DND-41 (cell line): Measurements from ENCODE around the gene RASAL2.

Source experiments
- ATAC-seq: fragments of 200-7000 bp; cut with Tn5 transposase; 3 replicates; pipeline ENCODE4 v1.9.1; 2021; ENCODE audit warnings: low read depth; ENCODE audit not compliant: insufficient read depth
- DNase-seq: peaks from one replicate; pipeline ENCODE4 v3.0.0-alpha.2; 2020
- H2AFZ ChIP-seq: 2 replicates; pipeline ENCODE4 v1.6.0; 2012; ENCODE audit warnings: low read depth, low read length
- H3K27ac ChIP-seq: 2 replicates; pipeline ENCODE4 v1.5.1; 2012; ENCODE audit warnings: low read length, inconsistent platforms
- H3K27me3 ChIP-seq: fragments of 200-600 bp; sonication (generic); 2 replicates; pipeline ENCODE4 v1.6.0; 2012; ENCODE audit warnings: low read length, mild to moderate bottlenecking, inconsistent platforms; ENCODE audit not compliant: insufficient read depth, poor library complexity
- H3K36me3 ChIP-seq: 2 replicates; pipeline ENCODE4 v1.5.1; 2012; ENCODE audit warnings: low read length, inconsistent platforms; ENCODE audit not compliant: insufficient read depth
- H3K4me1 ChIP-seq: 2 replicates; pipeline ENCODE4 v1.5.1; 2012; ENCODE audit warnings: mild to moderate bottlenecking, low read length; ENCODE audit not compliant: insufficient read depth
- H3K4me2 ChIP-seq: 2 replicates; pipeline ENCODE4 v1.6.0; 2012; ENCODE audit warnings: mild to moderate bottlenecking, moderate library complexity, low read length, inconsistent platforms; ENCODE audit not compliant: insufficient read depth
- H3K4me3 ChIP-seq, 2 experiments: fragments of 200-600 bp in 1 of 2; shearing (Covaris generic) in 1 of 2; 2 replicates each; pipeline ENCODE4 v1.5.1; 2012 to 2016; ENCODE audit warnings: inconsistent platforms in 2 of 2, low read length in 2 of 2, mild to moderate bottlenecking in 2 of 2, low read depth in 1 of 2, moderate library complexity in 1 of 2
- H3K79me2 ChIP-seq: 2 replicates; pipeline ENCODE4 v1.6.0; 2012; ENCODE audit warnings: low read length, inconsistent platforms; ENCODE audit not compliant: insufficient read depth
- H3K9ac ChIP-seq: 2 replicates; pipeline ENCODE4 v1.6.0; 2012; ENCODE audit warnings: low read depth, mild to moderate bottlenecking, inconsistent platforms, low read length, moderate library complexity
- H3K9me3 ChIP-seq: 2 replicates; pipeline ENCODE4 v1.5.1; 2012; ENCODE audit warnings: low read length, moderate library complexity, mild to moderate bottlenecking, inconsistent platforms; ENCODE audit not compliant: insufficient read depth, severe bottlenecking
- H4K20me1 ChIP-seq: 2 replicates; pipeline ENCODE4 v1.6.0; 2012; ENCODE audit warnings: low read length; ENCODE audit not compliant: insufficient read depth
- CTCF ChIP-seq: IDR thresholded peaks from 2 replicates; pipeline ENCODE4 v1.5.1; 2012; ENCODE audit warnings: borderline replicate concordance, low read length, moderate library complexity, mild to moderate bottlenecking; ENCODE audit not compliant: poor library complexity, severe bottlenecking; ENCODE audit errors: extremely low read depth
- EZH2 ChIP-seq: IDR thresholded peaks from 3 replicates; pipeline ENCODE4 v1.6.1; 2012; ENCODE audit warnings: borderline replicate concordance, low read depth, mild to moderate bottlenecking, moderate library complexity, low read length, inconsistent platforms; ENCODE audit not compliant: severe bottlenecking

Gene RASAL2

GRCh38 chr1:178238722-178239510, 145.0 kb downstream of the RASAL2 start:
- Histone ChIP-seq H3K79me2 (no peaks in the 10 kb centered on the region), H4K20me1 (no peaks in the 10 kb centered on the region), H3K9ac (no peak overlapping the region), H3K27ac (no peak overlapping the region), H3K4me2 (no peak overlapping the region), H3K9me3 (no peaks in the 10 kb centered on the region), H3K4me1 (no peaks in the 10 kb centered on the region), H2AFZ (no peak overlapping the region), H3K36me3 (no peaks in the 10 kb centered on the region), H3K27me3 (no peaks in the 10 kb centered on the region), H3K4me3 (no peak overlapping the region)
- no peak for TF ChIP-seq EZH2
- TF ChIP-seq CTCF = no peak
- DNase-seq = no peak
- ATAC-seq = no peak

- DNase-seq = no peak
- no peak for ATAC-seq
- Histone ChIP-seq H2AFZ (no peak overlapping the region), H3K27me3 (no peaks in the 10 kb centered on the region), H3K36me3 (no peaks in the 10 kb centered on the region), H3K4me2 (no peak overlapping the region), H3K27ac (no peak overlapping the region), H3K9ac (no peak overlapping the region), H4K20me1 (no peaks in the 10 kb centered on the region), H3K4me3 (no peak overlapping the region), H3K4me1 (no peaks in the 10 kb centered on the region), H3K9me3 (no peaks in the 10 kb centered on the region), H3K79me2 (no peaks in the 10 kb centered on the region)
- no peak for TF ChIP-seq CTCF
- no peak for TF ChIP-seq EZH2
These were observed 147.2 kb downstream of the RASAL2 start for GRCh38 chr1:178241057-178241456.

GRCh38 chr1:178241837-178242236, 147.9 kb downstream of the RASAL2 start:
- no peak overlapping the region for H2AFZ ChIP-seq
- no peak overlapping the region for H3K4me3 ChIP-seq
- H3K9ac ChIP-seq = no peak overlapping the region
- H3K36me3 ChIP-seq = no peaks in the 10 kb centered on the region
- H4K20me1 ChIP-seq = no peaks in the 10 kb centered on the region
- no peaks in the 10 kb centered on the region for H3K4me1 ChIP-seq
- TF ChIP-seq CTCF = no peak
- no peak for TF ChIP-seq EZH2
- no peak for ATAC-seq
- H3K27ac ChIP-seq = no peak overlapping the region
- no peaks in the 10 kb centered on the region for H3K79me2 ChIP-seq
- no peak overlapping the region for H3K4me2 ChIP-seq
- H3K27me3 ChIP-seq = no peaks in the 10 kb centered on the region
- no peak for DNase-seq
- H3K9me3 ChIP-seq = no peaks in the 10 kb centered on the region

GRCh38 chr1:178243119-178243518, 149.2 kb downstream of the RASAL2 start:
- Histone ChIP-seq H3K4me1 (no peaks in the 10 kb centered on the region), H3K4me3 (no peak overlapping the region), H3K79me2 (no peaks in the 10 kb centered on the region), H3K36me3 (no peaks in the 10 kb centered on the region), H2AFZ (no peak overlapping the region), H3K27ac (no peak overlapping the region), H4K20me1 (no peaks in the 10 kb centered on the region), H3K27me3 (no peaks in the 10 kb centered on the region), H3K4me2 (no peak overlapping the region), H3K9ac (no peak overlapping the region), H3K9me3 (no peaks in the 10 kb centered on the region)
- ATAC-seq = no peak
- DNase-seq = no peak
- TF ChIP-seq CTCF = no peak
- TF ChIP-seq EZH2 = no peak
